Fibroblast of villous mesenchyme (primary cell): ENCODE data around the gene ZBP1. TPM values are rescaled to one million over a fixed set of nuclear protein-coding genes. Genes with fewer than 3 reads are reported as not detected.

Experiments
- DNase-seq: peaks from one replicate; pipeline ENCODE4 v3.0.0-alpha.2; 2010; ENCODE audit warnings: low read depth
- H3K4me3 ChIP-seq: 2 replicates; pipeline ENCODE4 v1.5.1; 2011; ENCODE audit warnings: low read depth, mild to moderate bottlenecking, low read length
- CTCF ChIP-seq: IDR thresholded peaks from 2 replicates; pipeline ENCODE4 v1.5.1; 2012; ENCODE audit warnings: low read depth, mild to moderate bottlenecking, low read length; ENCODE audit not compliant: insufficient read depth
- total RNA-seq: library from RNA; depleted of rRNA; stranded (reverse); fragments of >200 nt; gene quantifications from 2 replicates; pipeline ENCODE4 v1.2.3, GENCODE V29; 2012

ZBP1 gene
- total RNA-seq, 1 donor = not detected

GRCh38 chr20:57582029-57582378, 38.2 kb downstream of the ZBP1 start:
- TF ChIP-seq CTCF = no peak
- H3K4me3 ChIP-seq = no peak overlapping the region
- no peak for DNase-seq

- no peak for DNase-seq
- TF ChIP-seq CTCF = no peak
- no peak overlapping the region for H3K4me3 ChIP-seq
Measured at GRCh38 chr20:57581202-57582028, 38.8 kb downstream of the ZBP1 start.

- no peak overlapping the region for H3K4me3 ChIP-seq
- no peak for DNase-seq
- TF ChIP-seq CTCF = no peak
Measured at GRCh38 chr20:57580478-57581201, 39.6 kb downstream of the ZBP1 start.

- DNase-seq = no peak
- no peak for TF ChIP-seq CTCF
- no peak overlapping the region for H3K4me3 ChIP-seq
Measured at GRCh38 chr20:57579898-57580447, 40.3 kb downstream of the ZBP1 start.

GRCh38 chr20:57579331-57579897, 40.8 kb downstream of the ZBP1 start:
- no peak for DNase-seq
- no peak overlapping the region for H3K4me3 ChIP-seq
- TF ChIP-seq CTCF = no peak

GRCh38 chr20:57578476-57579165, 41.6 kb downstream of the ZBP1 start:
- no peak for DNase-seq
- no peak overlapping the region for H3K4me3 ChIP-seq
- TF ChIP-seq CTCF = no peak
